ENCODE results near the gene CACNA1C.

CACNA1C gene

GRCh38 chr12:2231956-2232355, 179.2 kb downstream of the CACNA1C start:
- H3K4me3 ChIP-seq (ENCODE audit: low read length), result no peak overlapping the region
- no peak overlapping the region for H3K27ac ChIP-seq (ENCODE audit: low read depth, low read length)
- H3K27me3 ChIP-seq (ENCODE audit: control insufficient read depth, insufficient read depth, low read length), result no peaks in the 10 kb centered on the region
- H3K9ac ChIP-seq (ENCODE audit: low read length), result no peak overlapping the region
- no peaks in the 10 kb centered on the region for H3K4me1 ChIP-seq (ENCODE audit: control insufficient read depth, insufficient read depth, low read length)
- H3K36me3 ChIP-seq (ENCODE audit: control insufficient read depth, insufficient read depth, low read length), result no peaks in the 10 kb centered on the region

GRCh38 chr12:2233034-2233433, 180.2 kb downstream of the CACNA1C start:
- Histone ChIP-seq H3K4me3 (ENCODE audit: low read length) (no peak overlapping the region), H3K4me1 (ENCODE audit: control insufficient read depth, insufficient read depth, low read length) (peaks cover under 1% of the 10 kb centered on the region), H3K27ac (ENCODE audit: low read depth, low read length) (no peak overlapping the region), H3K36me3 (ENCODE audit: control insufficient read depth, insufficient read depth, low read length) (no peaks in the 10 kb centered on the region), H3K27me3 (ENCODE audit: control insufficient read depth, insufficient read depth, low read length) (no peaks in the 10 kb centered on the region), H3K9ac (ENCODE audit: low read length) (no peak overlapping the region)

DNA sequence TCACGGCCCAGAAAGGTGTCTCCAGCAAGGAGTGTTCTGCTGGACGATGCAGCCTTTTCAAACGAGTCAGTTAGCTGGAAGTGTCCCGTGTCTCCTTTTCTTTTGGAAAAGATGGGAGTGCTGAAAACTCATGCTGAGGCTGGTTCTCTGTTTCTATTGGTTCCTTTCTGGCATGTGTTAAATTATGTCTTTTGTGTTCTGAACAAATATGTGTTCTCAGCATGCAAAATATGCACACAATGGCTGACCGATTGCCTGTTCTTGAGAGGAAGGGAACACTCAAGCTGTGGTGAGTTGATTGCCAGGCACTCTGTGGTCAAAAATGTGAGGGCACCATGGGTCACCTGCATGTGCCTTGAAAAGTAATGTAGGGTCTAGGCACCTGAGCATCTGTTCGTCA, 181.3 kb downstream of the CACNA1C start:
- Histone ChIP-seq H3K36me3 (ENCODE audit: control insufficient read depth, insufficient read depth, low read length) (no peaks in the 10 kb centered on the region), H3K27ac (ENCODE audit: low read depth, low read length) (no peak overlapping the region), H3K4me3 (ENCODE audit: low read length) (no peak overlapping the region), H3K4me1 (ENCODE audit: control insufficient read depth, insufficient read depth, low read length) (peaks cover 7% of the 10 kb centered on the region), H3K27me3 (ENCODE audit: control insufficient read depth, insufficient read depth, low read length) (no peaks in the 10 kb centered on the region), H3K9ac (ENCODE audit: low read length) (no peak overlapping the region)

DNA sequence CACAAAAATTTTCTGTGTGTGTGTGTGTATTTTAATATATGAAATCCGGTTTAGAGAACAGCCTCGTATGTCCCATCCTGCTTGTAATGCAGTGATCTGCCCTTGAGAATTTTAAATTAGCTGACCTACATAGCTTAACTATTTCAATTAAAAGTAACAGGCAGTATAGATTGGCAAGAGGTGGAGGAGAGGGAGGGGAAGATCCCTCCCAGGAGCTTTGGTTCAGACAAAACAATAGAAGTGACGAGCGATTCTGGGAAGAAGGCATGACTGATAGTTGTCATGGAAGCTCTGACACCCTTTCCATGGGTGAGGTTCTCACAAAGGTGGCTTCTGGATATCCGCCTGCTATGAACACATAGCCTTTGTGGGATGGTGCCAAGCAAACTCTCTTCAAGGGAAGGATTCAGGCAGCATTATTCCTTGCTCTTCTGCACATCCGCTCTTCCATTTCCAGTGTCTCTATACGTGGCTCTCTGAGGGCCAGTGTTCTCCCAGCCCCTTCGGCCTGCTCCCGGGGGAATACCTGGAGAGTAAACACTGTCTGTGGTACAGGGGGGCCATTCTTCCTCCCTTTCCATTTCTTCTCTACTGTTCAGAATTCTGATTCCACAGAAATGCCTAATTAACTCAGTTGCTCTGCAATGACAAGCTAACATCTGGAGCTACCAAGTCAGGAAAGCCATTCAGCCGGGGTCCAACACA, 182.0 kb downstream of the CACNA1C start:
- Histone ChIP-seq H3K36me3 (ENCODE audit: control insufficient read depth, insufficient read depth, low read length) (no peaks in the 10 kb centered on the region), H3K9ac (ENCODE audit: low read length) (no peak overlapping the region), H3K4me1 (ENCODE audit: control insufficient read depth, insufficient read depth, low read length) (peaks cover 7% of the 10 kb centered on the region), H3K4me3 (ENCODE audit: low read length) (no peak overlapping the region), H3K27me3 (ENCODE audit: control insufficient read depth, insufficient read depth, low read length) (no peaks in the 10 kb centered on the region), H3K27ac (ENCODE audit: low read depth, low read length) (no peak overlapping the region)

DNA sequence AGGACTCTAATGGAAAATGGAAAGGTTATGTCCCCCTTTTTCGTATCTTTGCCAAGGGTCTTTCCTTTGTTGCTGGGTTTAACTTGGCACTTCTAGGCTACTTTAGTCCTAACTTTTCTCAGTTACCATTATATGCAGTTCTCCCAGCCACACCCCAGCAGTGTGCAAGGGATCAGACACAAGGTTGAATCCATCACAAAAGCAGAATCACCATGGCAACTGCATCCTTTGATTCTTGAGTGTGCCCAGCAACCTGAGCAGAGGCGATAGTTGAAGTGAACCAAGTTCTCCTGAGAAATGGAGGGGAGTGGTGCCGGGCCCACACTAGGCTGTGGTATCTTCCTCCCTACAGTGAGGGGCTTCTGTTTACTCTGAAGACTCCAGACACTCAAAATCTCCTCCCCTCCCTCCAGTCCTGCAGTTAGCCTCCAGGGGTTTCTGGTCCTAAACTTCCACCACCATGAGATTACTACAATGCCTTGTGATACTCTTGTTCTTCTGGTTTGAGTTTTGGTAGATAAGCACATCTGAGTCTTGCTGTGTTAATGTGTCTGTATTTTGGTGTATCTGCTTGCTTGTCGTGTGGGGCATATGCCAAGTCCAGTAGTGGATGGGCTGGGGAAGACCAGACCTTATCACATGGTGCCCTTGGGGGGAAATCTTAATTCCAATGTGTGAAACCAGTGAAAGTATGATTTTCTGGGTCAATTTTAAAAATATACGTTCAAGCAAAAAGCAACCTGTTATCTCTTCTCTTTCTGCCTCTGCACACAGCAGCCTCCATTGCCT, 183.9 kb downstream of the CACNA1C start:
- no peaks in the 10 kb centered on the region for H3K36me3 ChIP-seq (ENCODE audit: control insufficient read depth, insufficient read depth, low read length)
- H3K9ac ChIP-seq (ENCODE audit: low read length), result no peak overlapping the region
- no peak overlapping the region for H3K27ac ChIP-seq (ENCODE audit: low read depth, low read length)
- no peaks in the 10 kb centered on the region for H3K27me3 ChIP-seq (ENCODE audit: control insufficient read depth, insufficient read depth, low read length)
- peaks cover 11% of the 10 kb centered on the region for H3K4me1 ChIP-seq (ENCODE audit: control insufficient read depth, insufficient read depth, low read length)
- no peak overlapping the region for H3K4me3 ChIP-seq (ENCODE audit: low read length)

DNA sequence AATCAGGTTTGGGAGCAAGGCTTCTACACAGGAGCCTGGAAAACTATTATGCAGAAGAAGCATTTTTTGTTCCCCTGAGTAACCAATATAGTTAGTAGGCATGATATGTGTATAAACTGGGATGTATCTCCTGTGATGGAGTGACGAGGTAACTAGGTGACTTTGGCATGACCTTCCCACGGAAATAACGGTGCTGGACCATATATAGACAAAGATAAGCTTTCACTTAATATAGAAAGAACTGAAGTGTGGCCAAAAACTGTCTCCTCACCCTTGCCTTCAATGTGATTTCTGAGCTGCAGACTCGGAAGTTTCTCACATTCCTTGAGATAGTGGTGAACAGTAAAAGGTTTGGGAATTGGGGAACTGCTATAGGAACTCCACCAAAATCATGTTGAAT, 185.3 kb downstream of the CACNA1C start:
- H3K27me3 ChIP-seq (ENCODE audit: control insufficient read depth, insufficient read depth, low read length), result no peaks in the 10 kb centered on the region
- peak overlapping the region; percentile 63 for H3K27ac ChIP-seq (ENCODE audit: low read depth, low read length)
- H3K4me1 ChIP-seq (ENCODE audit: control insufficient read depth, insufficient read depth, low read length), result peaks cover 12% of the 10 kb centered on the region

DNA sequence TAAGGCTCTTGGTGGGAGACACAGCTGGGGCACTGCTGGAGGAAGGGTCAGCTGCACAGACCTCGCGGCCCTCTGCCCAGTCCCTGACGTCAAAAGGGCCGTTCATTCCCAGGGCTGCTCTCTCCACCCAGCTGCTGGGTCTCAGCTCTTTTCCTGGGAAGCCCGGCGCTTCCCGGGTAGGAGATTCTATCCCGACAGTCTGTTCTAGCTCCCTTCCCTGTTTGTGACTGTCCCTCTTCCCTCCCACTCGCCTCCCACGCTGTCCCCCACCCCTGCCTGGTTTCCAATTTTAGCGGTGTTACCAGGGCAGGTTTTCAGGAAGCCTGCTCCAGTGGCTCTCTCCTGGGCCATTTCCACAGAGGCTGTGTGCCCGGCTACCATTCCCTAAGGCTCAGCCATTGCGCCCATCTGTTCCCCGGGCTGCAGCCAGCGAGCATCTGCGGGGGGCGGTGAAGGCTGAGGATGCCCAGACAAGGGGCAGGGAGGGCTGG, 186.6 kb downstream of the CACNA1C start:
- Histone ChIP-seq H3K4me3 (ENCODE audit: low read length) (no peak overlapping the region), H3K27me3 (ENCODE audit: control insufficient read depth, insufficient read depth, low read length) (no peaks in the 10 kb centered on the region), H3K4me1 (ENCODE audit: control insufficient read depth, insufficient read depth, low read length) (peaks cover 25% of the 10 kb centered on the region), H3K36me3 (ENCODE audit: control insufficient read depth, insufficient read depth, low read length) (no peaks in the 10 kb centered on the region), H3K27ac (ENCODE audit: low read depth, low read length) (peak overlapping the region; percentile 63), H3K9ac (ENCODE audit: low read length) (no peak overlapping the region)

More for the DNA sequence above, 185.3 kb downstream of the CACNA1C start:
- Histone ChIP-seq H3K4me3 (ENCODE audit: low read length) (no peak overlapping the region), H3K9ac (ENCODE audit: low read length) (no peak overlapping the region), H3K36me3 (ENCODE audit: control insufficient read depth, insufficient read depth, low read length) (no peaks in the 10 kb centered on the region)

DNA sequence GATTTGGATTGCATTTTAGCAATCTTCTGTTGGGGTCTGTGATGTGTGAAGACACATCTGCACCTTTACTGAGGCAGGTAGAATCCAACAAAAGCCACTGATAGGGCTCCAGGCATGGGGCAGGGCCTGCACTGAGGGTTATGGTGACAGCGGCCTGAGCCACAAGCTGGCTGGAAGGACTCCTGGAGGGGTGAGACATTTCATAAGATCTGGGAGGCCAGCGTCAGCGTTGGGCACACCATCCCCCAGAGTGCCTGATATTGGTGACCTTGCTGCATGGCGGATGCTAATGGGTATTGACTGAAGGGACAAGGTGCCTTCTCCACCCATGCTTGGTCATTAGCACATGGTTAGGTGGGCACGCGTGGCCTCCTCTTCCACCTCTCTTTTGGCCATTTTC, 187.6 kb downstream of the CACNA1C start:
- Histone ChIP-seq H3K4me3 (ENCODE audit: low read length) (no peak overlapping the region), H3K9ac (ENCODE audit: low read length) (no peak overlapping the region), H3K4me1 (ENCODE audit: control insufficient read depth, insufficient read depth, low read length) (peaks cover 32% of the 10 kb centered on the region), H3K27me3 (ENCODE audit: control insufficient read depth, insufficient read depth, low read length) (no peaks in the 10 kb centered on the region), H3K36me3 (ENCODE audit: control insufficient read depth, insufficient read depth, low read length) (no peaks in the 10 kb centered on the region), H3K27ac (ENCODE audit: low read depth, low read length) (peak overlapping the region; percentile 65)

- Histone ChIP-seq H3K4me3 (ENCODE audit: low read length) (no peak overlapping the region), H3K27me3 (ENCODE audit: control insufficient read depth, insufficient read depth, low read length) (no peaks in the 10 kb centered on the region), H3K27ac (ENCODE audit: low read depth, low read length) (peak overlapping the region; percentile 65), H3K9ac (ENCODE audit: low read length) (no peak overlapping the region), H3K4me1 (ENCODE audit: control insufficient read depth, insufficient read depth, low read length) (peaks cover 32% of the 10 kb centered on the region), H3K36me3 (ENCODE audit: control insufficient read depth, insufficient read depth, low read length) (no peaks in the 10 kb centered on the region)
Measured at GRCh38 chr12:2240984-2241383, 188.2 kb downstream of the CACNA1C start.

DNA sequence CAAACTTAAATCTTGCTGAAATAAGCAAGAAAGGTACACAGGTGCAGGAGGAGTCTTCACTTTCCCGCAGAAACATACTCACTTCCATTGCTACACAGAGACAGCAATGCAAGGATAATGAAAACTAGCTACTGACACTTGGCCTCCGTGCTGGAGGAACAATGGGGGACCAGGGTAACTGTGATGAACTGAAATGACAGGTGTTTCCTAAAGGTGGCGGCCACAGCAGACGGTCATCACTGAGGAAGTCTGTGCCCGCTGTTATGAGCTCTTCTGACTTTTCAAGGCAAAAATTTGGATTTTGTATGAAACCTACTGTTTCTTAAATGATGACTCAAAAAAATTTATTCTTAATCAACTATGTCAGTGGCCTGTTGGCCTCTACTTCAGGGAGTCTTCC, 189.4 kb downstream of the CACNA1C start:
- no peak overlapping the region for H3K9ac ChIP-seq (ENCODE audit: low read length)
- H3K27ac ChIP-seq (ENCODE audit: low read depth, low read length), result no peak overlapping the region
- H3K4me1 ChIP-seq (ENCODE audit: control insufficient read depth, insufficient read depth, low read length), result peaks cover 32% of the 10 kb centered on the region
- H3K4me3 ChIP-seq (ENCODE audit: low read length), result no peak overlapping the region
- no peaks in the 10 kb centered on the region for H3K36me3 ChIP-seq (ENCODE audit: control insufficient read depth, insufficient read depth, low read length)
- no peaks in the 10 kb centered on the region for H3K27me3 ChIP-seq (ENCODE audit: control insufficient read depth, insufficient read depth, low read length)

- Histone ChIP-seq H3K36me3 (ENCODE audit: control insufficient read depth, insufficient read depth, low read length) (no peaks in the 10 kb centered on the region), H3K9ac (ENCODE audit: low read length) (no peak overlapping the region), H3K27ac (ENCODE audit: low read depth, low read length) (peak overlapping the region; percentile 87), H3K4me1 (ENCODE audit: control insufficient read depth, insufficient read depth, low read length) (peaks cover 37% of the 10 kb centered on the region), H3K4me3 (ENCODE audit: low read length) (no peak overlapping the region), H3K27me3 (ENCODE audit: control insufficient read depth, insufficient read depth, low read length) (no peaks in the 10 kb centered on the region)
Measured at GRCh38 chr12:2242816-2243215, 190.0 kb downstream of the CACNA1C start.

GRCh38 chr12:2243275-2243674, 190.5 kb downstream of the CACNA1C start:
- Histone ChIP-seq H3K27me3 (ENCODE audit: control insufficient read depth, insufficient read depth, low read length) (no peaks in the 10 kb centered on the region), H3K36me3 (ENCODE audit: control insufficient read depth, insufficient read depth, low read length) (no peaks in the 10 kb centered on the region), H3K4me3 (ENCODE audit: low read length) (no peak overlapping the region), H3K27ac (ENCODE audit: low read depth, low read length) (peak overlapping the region; percentile 87), H3K4me1 (ENCODE audit: control insufficient read depth, insufficient read depth, low read length) (peaks cover 38% of the 10 kb centered on the region), H3K9ac (ENCODE audit: low read length) (no peak overlapping the region)
